PC-3 (cell line): Measurements from ENCODE around the gene CAMK1D.

Source experiments
- EZH2 ChIP-seq: fragments of 300-600 bp; sonication (generic); IDR thresholded peaks from one replicate; pipeline ENCODE4 v1.6.1; 2017; ENCODE audit warnings: antibody characterized with exemption, mild to moderate bottlenecking, low read length; ENCODE audit not compliant: unreplicated experiment
- EZH2phosphoT487 ChIP-seq: fragments of 300-600 bp; sonication (generic); IDR thresholded peaks from 2 replicates; pipeline ENCODE4 v1.6.1; 2018; ENCODE audit warnings: mild to moderate bottlenecking, antibody characterized with exemption, low read length, borderline replicate concordance
- TF ChIP-seq, protein P1 (sequence below): fragments of 300-600 bp; sonication (generic); conservative IDR thresholded peaks from 2 replicates; pipeline ENCODE4 v1.5.1; 2017; ENCODE audit warnings: antibody characterized with exemption, low read depth, mild to moderate bottlenecking, low read length

DNA sequence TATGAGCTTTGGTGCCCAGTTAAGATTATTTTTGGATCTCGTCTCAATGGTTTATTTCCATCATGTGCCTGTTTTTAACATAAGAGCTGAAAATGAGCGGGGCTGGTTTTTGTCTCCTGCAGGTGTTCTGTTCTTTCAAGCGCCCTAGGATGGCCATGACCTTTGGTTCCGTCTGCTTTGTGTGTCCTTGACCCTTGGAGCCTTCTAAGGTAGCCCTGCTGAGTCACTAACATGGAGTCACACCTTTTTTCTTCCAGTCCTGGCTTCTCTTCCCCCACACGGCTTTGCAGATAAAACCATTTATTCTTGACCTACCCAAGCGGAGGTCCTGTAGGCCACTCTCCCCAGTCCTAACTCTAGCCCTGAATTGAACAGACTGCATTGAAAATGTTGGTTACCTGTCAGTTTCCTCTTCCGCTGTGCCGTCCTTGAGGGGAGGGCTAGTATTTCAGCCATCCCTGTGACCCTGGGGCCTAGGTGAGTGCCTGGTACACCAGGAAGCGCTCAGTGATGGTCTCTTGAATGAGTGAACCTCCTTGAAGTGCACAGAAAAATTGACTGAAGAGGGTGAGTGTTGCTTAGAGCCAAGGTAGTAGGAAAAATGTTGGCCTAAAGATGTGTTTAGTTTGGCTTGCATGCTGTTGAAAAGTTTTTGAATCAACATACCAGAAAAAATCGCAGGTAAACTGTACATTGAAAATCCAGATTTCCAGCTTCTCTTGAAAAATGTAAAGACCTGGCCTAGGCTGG, 48.0 kb downstream of the CAMK1D start:
- TF ChIP-seq, protein P1, sequence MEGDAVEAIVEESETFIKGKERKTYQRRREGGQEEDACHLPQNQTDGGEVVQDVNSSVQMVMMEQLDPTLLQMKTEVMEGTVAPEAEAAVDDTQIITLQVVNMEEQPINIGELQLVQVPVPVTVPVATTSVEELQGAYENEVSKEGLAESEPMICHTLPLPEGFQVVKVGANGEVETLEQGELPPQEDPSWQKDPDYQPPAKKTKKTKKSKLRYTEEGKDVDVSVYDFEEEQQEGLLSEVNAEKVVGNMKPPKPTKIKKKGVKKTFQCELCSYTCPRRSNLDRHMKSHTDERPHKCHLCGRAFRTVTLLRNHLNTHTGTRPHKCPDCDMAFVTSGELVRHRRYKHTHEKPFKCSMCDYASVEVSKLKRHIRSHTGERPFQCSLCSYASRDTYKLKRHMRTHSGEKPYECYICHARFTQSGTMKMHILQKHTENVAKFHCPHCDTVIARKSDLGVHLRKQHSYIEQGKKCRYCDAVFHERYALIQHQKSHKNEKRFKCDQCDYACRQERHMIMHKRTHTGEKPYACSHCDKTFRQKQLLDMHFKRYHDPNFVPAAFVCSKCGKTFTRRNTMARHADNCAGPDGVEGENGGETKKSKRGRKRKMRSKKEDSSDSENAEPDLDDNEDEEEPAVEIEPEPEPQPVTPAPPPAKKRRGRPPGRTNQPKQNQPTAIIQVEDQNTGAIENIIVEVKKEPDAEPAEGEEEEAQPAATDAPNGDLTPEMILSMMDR: no peak
- TF ChIP-seq EZH2 (no peak), EZH2phosphoT487 (no peak)
